HEK293 (cell line): ENCODE data around the gene SSBP3.

Source experiments
- FEZF1 ChIP-seq: fragments of 450-650 bp; formaldehyde crosslinking; IDR thresholded peaks from 2 replicates; pipeline ENCODE4 v1.5.1; 2016; ENCODE audit warnings: missing biosample characterization, missing genetic modification characterization
- GLIS1 ChIP-seq: fragments of 450-650 bp; formaldehyde crosslinking; IDR thresholded peaks from 2 replicates; pipeline ENCODE4 v1.5.1; 2016; ENCODE audit warnings: missing biosample characterization, missing genetic modification characterization
- GLIS2 ChIP-seq: fragments of 450-650 bp; formaldehyde crosslinking; IDR thresholded peaks from 2 replicates; pipeline ENCODE4 v1.5.1; 2016; ENCODE audit warnings: missing biosample characterization, missing genetic modification characterization
- IKZF3 ChIP-seq: fragments of 450-650 bp; IDR thresholded peaks from 2 replicates; pipeline ENCODE4 v1.5.0; 2018; ENCODE audit warnings: missing biosample characterization, mild to moderate bottlenecking, missing genetic modification characterization, moderate library complexity
- KLF10 ChIP-seq: fragments of 450-650 bp; IDR thresholded peaks from 2 replicates; pipeline ENCODE4 v1.5.1; 2018; ENCODE audit warnings: missing biosample characterization, mild to moderate bottlenecking, missing genetic modification characterization
- KLF7 ChIP-seq: fragments of 450-650 bp; formaldehyde crosslinking; IDR thresholded peaks from 2 replicates; pipeline ENCODE4 v1.5.1; 2016; ENCODE audit warnings: missing biosample characterization, missing genetic modification characterization, borderline replicate concordance
- PATZ1 ChIP-seq: fragments of 450-650 bp; formaldehyde crosslinking; IDR thresholded peaks from 2 replicates; pipeline ENCODE4 v1.5.1; 2016; ENCODE audit warnings: missing biosample characterization, missing genetic modification characterization
- PRDM6 ChIP-seq: fragments of 450-650 bp; formaldehyde crosslinking; IDR thresholded peaks from 2 replicates; pipeline ENCODE4 v1.5.1; 2017; ENCODE audit warnings: missing biosample characterization, missing genetic modification characterization
- REST ChIP-seq: fragments of 450-650 bp; formaldehyde crosslinking; IDR thresholded peaks from 2 replicates; pipeline ENCODE4 v1.5.1; 2016; ENCODE audit warnings: missing biosample characterization, missing genetic modification characterization
- SP7 ChIP-seq: fragments of 450-650 bp; formaldehyde crosslinking; IDR thresholded peaks from 2 replicates; pipeline ENCODE4 v1.5.1; 2016; ENCODE audit warnings: missing biosample characterization, missing genetic modification characterization
- TRIM28 ChIP-seq: IDR thresholded peaks from 2 replicates; pipeline ENCODE4 v1.6.1; 2011; ENCODE audit warnings: low read length, control low read depth, borderline replicate concordance
- ZBTB17 ChIP-seq: fragments of 450-650 bp; formaldehyde crosslinking; IDR thresholded peaks from 2 replicates; pipeline ENCODE4 v1.5.1; 2016; ENCODE audit warnings: missing biosample characterization, missing genetic modification characterization
- ZBTB48 ChIP-seq: fragments of 450-650 bp; formaldehyde crosslinking; IDR thresholded peaks from 2 replicates; pipeline ENCODE4 v1.5.1; 2016; ENCODE audit warnings: missing biosample characterization, missing genetic modification characterization
- ZIC2 ChIP-seq: fragments of 450-650 bp; formaldehyde crosslinking; IDR thresholded peaks from 2 replicates; pipeline ENCODE4 v1.5.1; 2016; ENCODE audit warnings: missing biosample characterization, missing genetic modification characterization
- ZNF10 ChIP-seq: fragments of 450-650 bp; formaldehyde crosslinking; IDR thresholded peaks from 2 replicates; pipeline ENCODE4 v1.5.1; 2017; ENCODE audit warnings: missing biosample characterization, missing genetic modification characterization
- ZNF174 ChIP-seq: fragments of 450-650 bp; formaldehyde crosslinking; IDR thresholded peaks from 2 replicates; pipeline ENCODE4 v1.5.0; 2017; ENCODE audit warnings: missing biosample characterization, mild to moderate bottlenecking, missing genetic modification characterization
- ZNF239 ChIP-seq: fragments of 450-650 bp; formaldehyde crosslinking; IDR thresholded peaks from 2 replicates; pipeline ENCODE4 v1.5.1; 2016; ENCODE audit warnings: missing biosample characterization, missing genetic modification characterization
- ZNF248 ChIP-seq: fragments of 450-650 bp; formaldehyde crosslinking; IDR thresholded peaks from 2 replicates; pipeline ENCODE4 v1.5.1; 2017; ENCODE audit warnings: missing biosample characterization, missing genetic modification characterization
- ZNF350 ChIP-seq: fragments of 450-650 bp; formaldehyde crosslinking; IDR thresholded peaks from 2 replicates; pipeline ENCODE4 v1.5.0; 2017; ENCODE audit warnings: missing biosample characterization, mild to moderate bottlenecking, missing genetic modification characterization
- ZNF596 ChIP-seq: fragments of 450-650 bp; IDR thresholded peaks from 2 replicates; pipeline ENCODE4 v1.5.0; 2018; ENCODE audit warnings: missing biosample characterization, mild to moderate bottlenecking, missing genetic modification characterization, moderate library complexity
- ZNF645 ChIP-seq: fragments of 450-650 bp; formaldehyde crosslinking; IDR thresholded peaks from 2 replicates; pipeline ENCODE4; 2016; ENCODE audit warnings: missing biosample characterization, missing genetic modification characterization
- ZNF660 ChIP-seq: fragments of 450-650 bp; IDR thresholded peaks from 2 replicates; pipeline ENCODE4 v1.5.1; 2018; ENCODE audit warnings: missing biosample characterization, mild to moderate bottlenecking, missing genetic modification characterization
- ZSCAN4 ChIP-seq: fragments of 450-650 bp; formaldehyde crosslinking; IDR thresholded peaks from 2 replicates; pipeline ENCODE4 v1.5.1; 2017; ENCODE audit warnings: missing biosample characterization, missing genetic modification characterization
- TF ChIP-seq, protein P1 (sequence below): fragments of 450-650 bp; formaldehyde crosslinking; conservative IDR thresholded peaks from 2 replicates; pipeline ENCODE4 v1.5.1; 2016; ENCODE audit warnings: low read depth, missing biosample characterization, missing genetic modification characterization
- TF ChIP-seq, protein P2 (sequence below): fragments of 450-650 bp; formaldehyde crosslinking; IDR thresholded peaks from 2 replicates; pipeline ENCODE4 v1.5.1; 2016; ENCODE audit warnings: missing biosample characterization, missing genetic modification characterization

SSBP3 gene

DNA sequence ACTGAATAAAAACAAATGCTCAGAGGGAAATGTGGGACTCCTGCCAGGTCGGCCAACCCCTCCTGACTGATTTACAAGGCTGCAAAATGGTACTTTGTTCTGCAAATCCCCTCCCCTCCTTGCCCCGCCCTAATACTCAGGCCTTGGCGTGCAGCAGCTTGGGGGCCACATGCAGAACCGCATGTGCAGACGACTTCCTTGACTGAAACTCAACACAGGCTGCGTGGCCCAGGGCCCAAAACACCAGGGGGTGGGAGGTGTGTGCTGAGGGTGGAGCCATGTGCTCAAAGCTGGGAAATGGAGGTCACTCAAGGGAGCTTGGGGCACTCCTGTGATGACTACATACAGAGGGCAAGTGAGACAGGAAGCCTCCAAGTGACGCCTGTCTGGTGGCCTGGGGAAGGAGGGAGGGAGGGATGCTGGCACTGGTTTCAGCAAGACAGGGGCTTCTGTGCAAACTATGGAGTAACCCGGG lies 119.0 kb downstream of the SSBP3 start (continued):
- peak; percentile 94 for TF ChIP-seq ZIC2 (tag by site-specific recombination)
- TF ChIP-seq SP7 (tag by site-specific recombination): peak; percentile 92
- TF ChIP-seq GLIS1: peak; percentile 94
- peak; percentile 66; the same call in 1 of the 2 replicates for TF ChIP-seq KLF7
- TF ChIP-seq ZNF660 (tag by site-specific recombination): peak; percentile 88
- TF ChIP-seq ZBTB17 (tag by site-specific recombination): peak; percentile 78
- TF ChIP-seq ZNF596 (tag by site-specific recombination): no peak
- TF ChIP-seq, protein P1, sequence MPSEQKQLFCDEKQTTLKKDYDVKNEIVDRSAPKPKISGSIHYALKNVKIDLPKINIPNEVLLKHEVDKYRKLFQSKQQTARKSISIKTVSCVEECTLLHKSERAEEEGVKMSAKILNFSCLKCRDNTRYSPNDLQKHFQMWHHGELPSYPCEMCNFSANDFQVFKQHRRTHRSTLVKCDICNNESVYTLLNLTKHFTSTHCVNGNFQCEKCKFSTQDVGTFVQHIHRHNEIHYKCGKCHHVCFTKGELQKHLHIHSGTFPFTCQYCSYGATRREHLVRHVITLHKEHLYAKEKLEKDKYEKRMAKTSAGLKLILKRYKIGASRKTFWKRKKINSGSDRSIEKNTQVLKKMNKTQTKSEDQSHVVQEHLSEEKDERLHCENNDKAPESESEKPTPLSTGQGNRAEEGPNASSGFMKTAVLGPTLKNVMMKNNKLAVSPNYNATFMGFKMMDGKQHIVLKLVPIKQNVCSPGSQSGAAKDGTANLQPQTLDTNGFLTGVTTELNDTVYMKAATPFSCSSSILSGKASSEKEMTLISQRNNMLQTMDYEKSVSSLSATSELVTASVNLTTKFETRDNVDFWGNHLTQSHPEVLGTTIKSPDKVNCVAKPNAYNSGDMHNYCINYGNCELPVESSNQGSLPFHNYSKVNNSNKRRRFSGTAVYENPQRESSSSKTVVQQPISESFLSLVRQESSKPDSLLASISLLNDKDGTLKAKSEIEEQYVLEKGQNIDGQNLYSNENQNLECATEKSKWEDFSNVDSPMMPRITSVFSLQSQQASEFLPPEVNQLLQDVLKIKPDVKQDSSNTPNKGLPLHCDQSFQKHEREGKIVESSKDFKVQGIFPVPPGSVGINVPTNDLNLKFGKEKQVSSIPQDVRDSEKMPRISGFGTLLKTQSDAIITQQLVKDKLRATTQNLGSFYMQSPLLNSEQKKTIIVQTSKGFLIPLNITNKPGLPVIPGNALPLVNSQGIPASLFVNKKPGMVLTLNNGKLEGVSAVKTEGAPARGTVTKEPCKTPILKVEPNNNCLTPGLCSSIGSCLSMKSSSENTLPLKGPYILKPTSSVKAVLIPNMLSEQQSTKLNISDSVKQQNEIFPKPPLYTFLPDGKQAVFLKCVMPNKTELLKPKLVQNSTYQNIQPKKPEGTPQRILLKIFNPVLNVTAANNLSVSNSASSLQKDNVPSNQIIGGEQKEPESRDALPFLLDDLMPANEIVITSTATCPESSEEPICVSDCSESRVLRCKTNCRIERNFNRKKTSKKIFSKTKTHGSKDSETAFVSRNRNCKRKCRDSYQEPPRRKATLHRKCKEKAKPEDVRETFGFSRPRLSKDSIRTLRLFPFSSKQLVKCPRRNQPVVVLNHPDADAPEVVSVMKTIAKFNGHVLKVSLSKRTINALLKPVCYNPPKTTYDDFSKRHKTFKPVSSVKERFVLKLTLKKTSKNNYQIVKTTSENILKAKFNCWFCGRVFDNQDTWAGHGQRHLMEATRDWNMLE: no peak
- TF ChIP-seq ZSCAN4 (tag by site-specific recombination): peak; percentile 45; the same call in 1 of the 2 replicates
- TF ChIP-seq, protein P2, sequence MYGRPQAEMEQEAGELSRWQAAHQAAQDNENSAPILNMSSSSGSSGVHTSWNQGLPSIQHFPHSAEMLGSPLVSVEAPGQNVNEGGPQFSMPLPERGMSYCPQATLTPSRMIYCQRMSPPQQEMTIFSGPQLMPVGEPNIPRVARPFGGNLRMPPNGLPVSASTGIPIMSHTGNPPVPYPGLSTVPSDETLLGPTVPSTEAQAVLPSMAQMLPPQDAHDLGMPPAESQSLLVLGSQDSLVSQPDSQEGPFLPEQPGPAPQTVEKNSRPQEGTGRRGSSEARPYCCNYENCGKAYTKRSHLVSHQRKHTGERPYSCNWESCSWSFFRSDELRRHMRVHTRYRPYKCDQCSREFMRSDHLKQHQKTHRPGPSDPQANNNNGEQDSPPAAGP: peak; percentile 99
- peak; percentile 89 for TF ChIP-seq ZBTB48 (tag by site-specific recombination)
- peak; percentile 83; the same call in 1 of the 2 replicates for TF ChIP-seq PATZ1
- peak; percentile 78; the same call in 1 of the 2 replicates for TF ChIP-seq TRIM28
- TF ChIP-seq KLF10 (tag by site-specific recombination): peak; percentile 97
- peak; percentile 91 for TF ChIP-seq GLIS2 (tag by site-specific recombination)
- no peak; the same call in 1 of the 2 replicates for TF ChIP-seq IKZF3 (tag by site-specific recombination)
- no peak for TF ChIP-seq ZNF239 (tag by site-specific recombination)
- peak; percentile 94 for TF ChIP-seq FEZF1
- TF ChIP-seq ZNF248: no peak
- no peak for TF ChIP-seq ZNF174 (tag by site-specific recombination)
- no peak for TF ChIP-seq ZNF645
- TF ChIP-seq ZNF350 (tag by site-specific recombination): no peak
- TF ChIP-seq PRDM6 (tag by site-specific recombination): peak; percentile 48; the same call in 1 of the 2 replicates
- TF ChIP-seq REST (tag by site-specific recombination): no peak
- TF ChIP-seq ZNF10 (tag by site-specific recombination): no peak
